GF-D8 (cell line): ENCODE results near the gene NUAK1.

Experiments
- DNase-seq: peaks from one replicate; lab custom pipeline; 2025; lab: John Stamatoyannopoulos, UW

Gene NUAK1

DNA sequence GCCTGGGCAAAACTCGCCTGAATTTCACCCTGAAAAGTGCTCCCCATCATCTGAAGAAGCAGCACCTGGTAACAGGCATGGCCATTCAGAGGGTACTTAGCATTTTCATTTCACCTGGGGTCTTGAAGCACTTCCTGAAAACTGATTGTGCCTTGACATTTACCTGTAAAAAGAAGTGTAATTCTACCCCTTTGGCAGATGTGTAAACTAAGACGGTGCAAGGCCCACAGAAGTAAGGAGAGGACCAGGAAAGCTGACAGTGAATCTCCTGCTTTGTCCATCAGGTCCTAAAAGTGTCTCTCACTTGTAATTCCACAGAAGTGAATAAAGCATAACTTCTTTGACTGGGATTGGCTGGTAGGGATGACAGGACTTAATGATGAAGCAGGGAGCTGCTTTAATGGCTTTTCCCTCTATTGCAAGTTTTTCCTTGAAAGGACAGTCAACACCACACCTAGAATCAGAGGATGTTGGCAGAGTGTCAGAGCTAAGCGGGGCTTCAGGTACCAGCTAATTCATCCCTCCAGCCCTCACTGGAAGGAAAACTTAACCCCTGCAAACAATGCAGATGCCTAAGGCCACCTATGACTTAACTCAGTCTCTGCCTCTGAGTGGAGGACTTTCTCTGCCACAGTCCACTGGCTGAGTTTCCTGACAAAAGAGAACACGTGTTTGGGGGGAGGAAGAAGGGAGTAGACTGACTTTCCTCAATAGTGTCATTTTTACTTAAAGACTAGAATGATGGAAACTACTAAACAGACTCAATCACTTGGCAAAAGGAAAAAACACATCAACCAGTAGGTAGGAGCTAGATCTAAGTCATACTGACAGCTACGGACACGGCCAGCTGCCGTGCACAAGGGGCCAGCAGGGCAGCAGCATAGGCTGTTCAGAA, 74.7 kb downstream of the NUAK1 start:
- DNase-seq: no peak

DNA sequence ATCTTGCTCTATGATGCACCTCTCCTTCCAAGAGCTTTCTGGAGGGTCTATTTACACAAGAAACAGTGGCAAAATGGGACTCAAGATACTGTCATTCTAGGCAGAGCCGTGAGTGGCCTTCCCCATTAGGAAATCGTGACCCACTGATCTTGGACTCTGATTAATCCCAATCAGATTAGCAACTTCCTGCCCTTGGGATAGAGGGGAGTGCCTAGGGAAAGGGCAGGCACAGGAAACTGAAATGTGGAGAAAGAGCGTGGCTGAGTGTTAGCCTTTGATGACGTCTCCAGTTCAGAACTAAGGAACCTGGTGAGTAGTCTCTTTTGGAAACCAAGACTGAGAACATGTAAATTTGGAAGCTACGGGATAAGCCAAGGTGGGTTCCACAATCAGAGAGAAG, 76.1 kb downstream of the NUAK1 start:
- no peak for DNase-seq

DNA sequence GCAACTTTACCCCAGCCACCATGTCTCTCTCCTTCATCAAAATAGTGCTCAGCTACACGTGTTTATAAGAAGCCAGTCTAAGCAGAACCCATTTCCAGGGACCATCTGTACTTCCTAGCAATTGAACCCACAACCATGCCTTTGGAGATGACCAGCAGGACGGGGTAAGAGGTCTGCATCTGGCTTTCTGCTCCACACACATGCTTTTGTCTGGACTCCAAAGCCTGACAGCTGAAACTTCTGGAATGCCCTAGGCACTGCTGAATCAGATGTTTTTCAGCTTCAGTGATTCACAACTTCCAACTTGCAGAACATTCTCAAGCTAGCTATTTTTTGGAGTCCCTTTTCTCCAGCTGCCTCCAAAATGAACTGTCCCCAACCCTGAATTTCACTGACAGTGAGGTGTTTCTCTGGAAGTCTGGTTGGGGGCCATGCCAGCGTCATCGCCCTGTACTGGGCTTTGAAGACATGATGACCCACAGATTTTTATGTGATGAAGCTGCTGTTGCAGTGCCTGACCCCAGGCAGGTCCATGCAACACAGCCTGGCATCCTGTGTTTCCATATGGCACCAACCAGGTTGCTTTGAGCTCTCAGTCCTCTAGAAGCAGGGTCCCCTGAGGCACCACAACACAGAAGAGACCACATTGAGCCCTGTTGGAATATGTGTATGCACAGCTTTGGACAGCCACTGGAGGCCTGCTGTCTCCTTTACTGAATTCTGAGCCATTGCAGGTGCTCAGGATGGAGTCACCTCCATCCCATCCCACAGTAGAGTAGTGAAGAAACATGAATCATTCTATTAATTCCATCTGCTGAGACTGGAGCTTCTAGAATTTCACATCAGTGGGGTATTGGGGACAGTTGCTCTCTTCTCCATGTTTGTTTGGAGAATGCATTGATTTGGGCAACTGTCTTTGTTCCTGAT, 80.2 kb downstream of the NUAK1 start:
- DNase-seq: no peak

DNA sequence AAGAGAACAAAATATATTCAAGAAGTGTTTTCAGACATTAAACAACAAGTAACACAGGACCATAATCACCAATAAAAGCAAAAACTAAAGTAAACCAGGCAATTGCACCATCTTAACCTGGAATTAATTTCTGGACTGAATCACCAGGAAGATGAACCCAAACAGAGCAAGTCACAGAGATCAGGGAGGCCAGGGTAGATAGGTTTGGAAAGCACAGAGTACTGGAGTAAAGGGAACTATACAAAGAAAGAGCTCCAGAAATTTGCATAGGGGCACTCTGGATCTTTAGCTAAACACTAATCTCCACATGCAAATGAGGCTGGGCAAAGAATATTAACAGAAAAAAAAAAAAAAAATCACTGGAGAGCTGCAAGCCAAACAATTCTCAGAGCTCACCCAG, 84.7 kb downstream of the NUAK1 start:
- DNase-seq: no peak

DNA sequence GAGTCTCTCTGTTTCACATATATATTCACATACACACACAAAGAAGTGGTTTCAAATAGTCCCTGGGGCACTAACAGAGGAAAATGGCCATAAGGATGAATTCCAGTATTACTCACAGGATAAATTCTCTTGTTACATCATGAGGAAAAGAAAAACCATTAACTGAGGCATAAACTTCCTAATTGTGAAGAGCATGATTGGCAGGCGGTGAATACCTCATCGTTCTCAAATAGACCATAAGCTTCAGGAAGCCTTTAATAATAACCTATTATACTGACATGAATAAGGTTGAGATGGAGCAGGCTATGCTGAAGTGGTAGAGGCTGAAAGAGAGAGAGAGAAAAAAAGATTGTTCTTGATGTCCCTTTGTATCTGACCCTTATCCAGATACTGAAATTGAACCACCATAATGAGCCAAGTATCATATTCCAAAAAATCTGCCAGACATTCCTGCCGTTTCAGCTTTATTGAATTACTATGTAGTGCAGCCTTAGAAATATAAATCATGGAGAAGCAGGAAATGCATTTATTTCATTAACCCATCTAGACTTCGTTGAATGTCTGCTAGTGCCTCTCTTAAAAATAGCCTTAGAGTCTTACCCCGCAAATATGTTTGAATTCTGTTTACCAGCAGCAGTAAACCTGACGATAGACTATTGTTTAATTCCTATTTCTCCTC, 86.8 kb downstream of the NUAK1 start:
- DNase-seq: no peak

DNA sequence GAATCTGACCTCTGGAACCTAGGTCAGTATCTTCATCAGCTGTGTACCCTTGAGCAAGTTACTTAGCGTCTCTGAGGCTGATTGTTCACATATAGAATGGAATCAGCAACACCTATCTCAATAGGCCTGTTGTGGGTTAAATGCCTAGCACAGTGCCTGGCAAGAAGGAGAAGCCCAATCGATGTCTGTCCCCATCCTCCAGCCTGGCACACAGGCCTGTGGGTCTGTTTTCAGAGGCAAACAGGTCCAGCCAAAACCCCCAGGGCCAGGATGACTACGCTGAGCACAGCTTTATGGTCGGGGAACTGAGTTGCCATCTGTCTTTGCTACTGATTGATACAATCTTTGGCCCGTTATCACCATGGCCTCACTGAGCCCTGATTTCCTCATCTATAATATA, 89.2 kb downstream of the NUAK1 start:
- no peak for DNase-seq

DNA sequence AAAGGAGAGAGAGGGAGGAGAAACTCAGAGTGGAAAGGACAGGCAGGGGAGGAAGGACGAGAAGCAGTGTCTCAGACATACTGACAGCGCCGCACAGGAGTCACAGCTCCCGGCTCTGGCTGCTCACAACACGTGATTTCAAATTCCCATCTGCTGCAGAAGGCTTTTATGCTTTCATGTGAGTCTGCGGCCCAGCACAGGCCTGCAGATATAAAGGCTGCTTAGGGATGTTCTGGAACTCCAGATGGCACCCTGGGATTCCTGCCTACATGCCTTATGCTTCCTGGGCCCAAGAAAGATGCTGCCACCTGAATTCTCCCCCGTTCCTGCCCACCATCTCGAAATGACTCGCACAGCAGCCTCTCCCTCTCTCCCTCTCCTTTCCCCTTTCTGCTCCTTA, 89.6 kb downstream of the NUAK1 start:
- no peak for DNase-seq

DNA sequence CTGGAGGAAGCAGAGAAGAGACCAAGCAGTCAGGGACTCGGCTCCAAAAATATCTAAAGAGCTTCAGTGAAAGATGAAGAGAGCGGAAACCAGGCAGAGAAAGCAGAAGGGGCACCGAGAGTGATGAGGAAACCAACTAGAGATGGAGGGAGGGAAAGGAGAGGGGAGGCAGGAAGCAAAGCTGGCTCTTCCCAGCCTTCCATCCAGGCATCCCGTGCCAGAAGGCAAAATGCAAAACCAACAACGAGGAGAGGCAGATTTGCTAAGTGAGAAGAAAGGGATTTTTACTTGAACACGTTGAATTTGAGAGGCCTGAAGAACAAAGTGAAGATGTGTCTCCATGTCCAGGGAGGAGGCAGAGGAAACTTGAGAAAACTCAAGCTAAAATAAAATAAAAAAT, 90.1 kb downstream of the NUAK1 start:
- DNase-seq: no peak

DNA sequence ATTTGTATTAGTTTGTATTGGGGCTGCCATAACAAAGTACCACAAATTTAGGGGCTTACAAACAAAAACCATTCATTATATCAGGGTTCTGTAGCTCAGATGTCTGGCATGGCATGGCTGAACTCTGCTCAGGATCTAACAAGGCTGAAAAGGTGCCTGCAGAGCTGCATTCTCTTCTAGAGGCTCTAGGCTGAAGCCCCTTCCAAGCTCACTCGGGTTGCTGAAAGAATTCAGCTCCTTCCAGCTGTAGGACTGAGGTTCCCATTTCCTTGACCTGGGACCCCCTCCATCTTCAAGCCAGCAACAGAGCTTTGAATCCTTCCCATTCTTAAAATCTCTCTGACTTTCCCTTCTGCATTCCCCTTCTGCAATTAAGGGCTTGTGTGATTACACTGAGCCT, 90.7 kb downstream of the NUAK1 start:
- DNase-seq: no peak

DNA sequence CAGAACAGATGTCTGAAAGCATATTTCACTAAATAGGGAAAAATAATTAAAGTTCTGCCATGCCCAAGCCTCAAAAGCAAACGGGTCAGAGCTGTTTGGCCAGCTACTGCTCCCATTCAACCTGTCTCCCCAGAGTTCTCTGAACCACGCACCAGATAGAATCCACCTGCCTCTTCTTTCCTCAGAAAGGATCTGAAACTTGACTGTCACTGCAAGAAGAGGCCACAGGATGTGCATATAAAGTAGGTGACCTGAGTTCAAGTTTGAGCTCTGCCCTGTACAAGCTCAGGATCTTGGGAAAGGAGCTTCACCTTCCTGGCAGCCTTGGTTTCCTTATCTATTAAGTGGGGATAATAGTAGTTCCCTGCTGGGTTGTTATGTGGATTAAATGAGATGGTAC, 91.8 kb downstream of the NUAK1 start:
- no peak for DNase-seq

DNA sequence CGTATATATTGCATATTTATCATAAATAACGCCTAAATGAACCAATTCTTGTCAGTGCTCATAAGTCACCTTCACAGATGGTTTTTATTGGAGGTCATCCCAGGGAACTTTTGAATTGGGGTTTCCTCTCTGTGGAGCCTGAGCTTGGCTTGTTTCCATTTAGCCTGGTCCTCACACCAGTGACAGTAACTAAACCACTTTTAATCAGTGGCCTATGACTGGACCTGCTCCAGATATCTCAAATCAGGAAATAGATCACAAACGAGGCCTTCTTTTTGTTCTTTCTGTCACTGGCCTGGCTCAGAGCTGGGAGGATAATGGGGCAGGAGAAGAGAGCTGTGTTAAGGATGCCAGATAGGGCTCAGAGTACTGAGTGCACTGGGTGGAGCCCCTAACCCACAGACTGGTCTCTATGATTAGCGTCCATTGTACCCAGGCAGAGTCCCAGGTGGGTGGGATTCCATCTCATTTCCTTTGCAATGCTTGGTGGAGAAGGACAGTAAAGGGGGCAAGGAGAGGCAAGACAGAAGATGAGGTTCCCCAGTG, 92.4 kb downstream of the NUAK1 start:
- DNase-seq: no peak

DNA sequence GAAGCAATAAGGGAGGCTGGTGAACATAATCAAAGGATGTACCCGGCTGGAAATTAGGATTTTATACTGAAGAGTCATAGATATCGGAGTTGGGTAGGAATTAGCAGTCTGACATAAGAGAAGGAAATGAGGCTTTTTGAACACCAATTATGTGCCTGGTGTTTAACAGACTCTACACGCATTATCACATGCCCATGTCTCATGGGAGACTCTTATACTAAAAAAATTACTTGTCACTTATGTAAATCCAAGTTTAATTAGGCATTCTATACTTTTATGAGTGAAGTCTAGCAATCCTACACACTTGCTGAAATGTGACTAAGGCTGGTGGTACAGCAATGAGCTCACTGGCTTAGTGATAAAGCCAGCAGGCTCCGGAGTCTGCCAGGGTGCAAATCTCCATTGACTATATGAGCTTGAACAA, 93.5 kb downstream of the NUAK1 start:
- no peak for DNase-seq

DNA sequence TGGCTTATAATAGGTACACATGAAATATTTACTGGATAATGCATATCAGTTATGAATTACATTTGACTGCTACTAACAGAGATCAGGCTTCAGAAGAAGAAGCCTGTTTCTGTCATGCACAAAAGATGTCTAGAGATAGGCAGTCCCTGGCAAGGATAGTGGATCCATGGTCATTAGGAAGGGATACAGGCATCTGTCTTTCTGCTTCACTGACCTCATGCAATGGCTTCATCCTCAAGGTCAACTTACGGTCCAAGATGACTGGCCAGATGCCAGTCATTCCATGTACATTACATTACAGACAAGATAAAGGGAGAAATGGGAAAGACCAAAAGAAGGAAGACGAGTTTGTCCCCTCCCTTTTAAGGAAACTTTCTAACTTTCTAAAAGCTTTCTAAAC, 94.0 kb downstream of the NUAK1 start:
- DNase-seq: no peak

DNA sequence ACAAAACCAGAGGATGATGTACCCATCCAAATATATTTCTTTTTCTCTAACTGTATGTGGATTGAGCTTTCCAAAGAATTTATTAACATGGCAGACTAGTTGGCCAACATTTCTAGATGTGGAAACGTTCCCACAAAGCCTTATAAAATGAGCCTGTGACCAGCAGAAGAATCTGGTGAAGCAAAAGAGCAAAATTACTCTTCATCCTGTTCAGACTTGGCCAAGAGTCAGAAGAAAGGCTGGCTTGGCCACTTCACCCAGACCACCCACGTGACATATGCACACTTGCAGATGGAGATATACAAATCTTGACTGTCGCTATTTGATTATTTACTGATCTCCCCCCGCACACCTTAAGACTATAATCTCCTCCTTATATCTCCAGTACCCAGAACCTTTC, 96.7 kb downstream of the NUAK1 start:
- DNase-seq: no peak

DNA sequence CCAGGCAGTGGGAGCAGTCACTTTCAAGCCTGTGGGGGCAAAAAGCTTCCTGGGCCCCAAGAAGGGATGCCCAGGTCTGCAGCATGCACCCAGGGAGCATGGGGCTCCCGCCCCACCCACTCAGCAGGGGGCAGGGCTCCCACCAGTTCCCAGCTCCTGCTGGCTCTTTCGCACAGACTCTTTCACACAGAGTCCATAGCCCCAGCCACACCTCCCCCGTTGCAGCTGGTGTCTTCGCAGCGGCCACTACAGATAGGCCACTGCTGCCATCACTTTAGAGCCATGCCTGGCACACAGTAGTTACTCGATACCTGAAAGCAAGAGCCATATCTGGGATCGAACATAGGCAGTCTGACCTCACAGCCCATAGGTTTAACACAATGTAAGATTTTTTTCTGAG, 98.2 kb downstream of the NUAK1 start:
- no peak for DNase-seq

DNA sequence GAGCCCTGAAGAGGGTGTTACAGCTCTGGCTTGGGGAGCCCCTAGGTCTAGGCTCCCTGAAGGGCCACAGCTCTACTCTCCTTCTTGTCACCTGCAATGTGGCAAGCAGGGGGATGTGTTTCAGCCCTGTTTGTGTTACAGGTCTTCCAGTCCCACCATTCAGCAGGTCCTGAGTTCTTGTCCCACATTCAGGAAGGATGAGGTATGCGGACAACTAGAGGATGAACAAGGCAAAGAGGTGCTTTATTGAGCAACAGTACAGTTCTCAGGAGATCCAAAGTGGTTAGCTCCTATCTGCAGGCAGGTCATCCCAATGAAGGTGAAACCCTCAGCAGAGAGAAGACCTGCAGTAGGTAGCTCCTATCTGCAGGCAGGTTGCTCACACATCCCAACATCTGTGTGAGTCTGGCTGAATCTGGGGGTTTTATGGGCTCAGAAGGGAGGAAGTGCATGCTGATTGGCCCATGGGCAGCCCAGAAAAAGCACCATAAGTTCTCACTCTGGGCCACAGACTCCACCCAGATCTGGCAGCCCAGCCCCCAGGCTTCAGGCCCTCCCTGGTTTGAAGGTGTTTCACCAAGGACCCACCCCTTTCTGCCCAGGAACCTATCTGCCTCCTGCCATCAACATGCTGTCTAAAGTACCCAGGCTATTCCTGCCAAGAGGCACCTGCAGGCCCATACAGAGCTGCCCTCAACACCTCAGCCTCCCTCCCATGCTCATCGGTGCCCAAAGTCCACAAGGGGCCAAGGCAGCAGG, 98.9 kb downstream of the NUAK1 start:
- DNase-seq: no peak

DNA sequence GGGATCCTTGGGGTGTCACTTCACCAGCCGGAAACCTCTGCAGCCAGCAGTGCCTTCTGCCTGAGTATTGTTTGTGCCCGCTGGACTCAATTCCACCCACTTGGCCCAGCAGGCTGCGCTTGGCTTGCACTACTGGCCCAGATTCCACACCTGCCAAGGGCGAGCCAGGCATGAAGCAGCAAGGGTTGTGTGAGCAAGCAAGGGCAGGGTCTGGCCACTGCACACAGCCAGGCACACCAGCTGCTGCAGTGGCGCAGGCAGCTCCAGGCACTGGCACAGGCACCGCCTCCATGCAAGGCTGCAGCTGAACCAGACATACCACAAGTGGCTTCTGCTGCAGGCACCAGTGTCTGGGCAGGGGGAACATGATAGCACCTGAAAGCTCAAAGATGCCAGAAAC, 99.5 kb downstream of the NUAK1 start:
- DNase-seq: no peak

DNA sequence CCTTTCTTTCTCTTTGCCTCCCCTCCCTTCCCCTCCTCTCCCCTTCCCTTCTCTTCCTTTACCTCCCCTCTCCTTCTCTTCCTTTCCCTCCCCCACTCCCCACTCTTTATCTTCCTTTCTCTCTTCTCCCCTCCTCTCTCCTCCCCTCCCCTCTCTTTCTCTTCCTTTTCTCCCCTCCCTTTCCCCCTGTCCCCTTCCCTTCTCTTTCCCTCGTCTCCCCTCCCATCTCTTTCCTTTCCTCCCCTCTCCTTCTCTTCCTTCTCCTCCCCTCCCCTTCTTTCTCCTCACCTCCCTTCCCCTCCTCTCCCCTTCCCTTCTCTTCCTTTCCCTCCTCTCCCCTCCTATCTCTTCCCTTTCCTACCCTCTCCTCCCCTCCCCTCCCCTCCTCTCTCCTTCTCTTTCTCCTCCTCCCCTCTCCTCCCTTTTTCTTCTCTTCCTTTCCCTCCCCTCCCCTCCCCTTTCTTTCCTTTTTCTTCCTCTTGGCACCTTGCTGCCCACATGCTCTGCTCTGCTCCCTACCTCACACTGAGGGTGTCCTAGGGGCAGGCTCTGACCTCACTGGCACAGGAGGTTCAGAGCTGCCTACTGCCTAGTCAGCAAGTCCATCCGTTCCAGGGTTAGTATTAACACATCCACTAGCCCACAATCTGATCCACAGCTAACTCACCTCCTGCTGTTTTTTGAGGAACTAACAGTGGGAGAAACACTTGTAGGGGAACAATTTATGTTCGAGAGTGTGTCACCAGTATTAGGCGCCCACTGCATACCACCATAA, 101.0 kb downstream of the NUAK1 start:
- DNase-seq: no peak

DNA sequence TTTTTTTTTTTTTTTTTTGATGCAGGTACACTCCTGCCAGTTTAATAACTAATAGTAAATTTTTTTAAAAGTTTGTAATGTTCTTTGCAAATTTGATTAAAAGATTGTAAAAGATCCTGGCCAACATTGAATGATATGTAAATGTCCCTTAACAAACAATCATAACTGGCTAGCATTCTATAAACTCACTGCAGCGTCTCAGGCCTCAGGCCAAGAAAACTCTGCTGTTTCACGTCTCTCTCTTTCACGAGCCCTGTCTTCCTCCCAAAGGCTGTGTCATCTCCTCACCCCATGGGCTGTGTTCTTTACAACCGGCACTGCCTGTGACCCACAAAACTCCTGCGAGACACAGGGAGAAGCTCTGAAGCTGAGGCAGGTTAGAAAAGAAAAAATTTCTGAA, 103.3 kb downstream of the NUAK1 start:
- DNase-seq: no peak

DNA sequence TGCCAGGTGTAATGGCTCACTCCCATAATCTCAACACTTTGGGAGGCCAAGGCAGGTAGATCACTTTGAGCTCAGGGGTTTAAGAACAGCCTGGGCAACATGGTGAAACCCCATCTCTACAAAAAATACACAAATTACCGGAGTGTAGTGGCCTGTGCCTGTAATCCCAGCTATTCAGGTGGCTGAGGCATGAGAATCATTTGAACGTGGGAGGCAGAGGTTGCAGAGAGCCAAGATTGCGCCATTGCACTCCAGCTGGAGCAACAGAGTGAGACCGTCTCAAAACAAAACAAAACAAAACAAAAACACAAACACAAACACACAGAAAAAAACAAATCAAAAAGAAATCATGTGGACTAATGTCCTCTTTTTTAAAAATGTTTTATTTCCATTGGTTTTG, 104.4 kb downstream of the NUAK1 start:
- no peak for DNase-seq
